HG03095 (cell line): ENCODE results near the gene ADCY9.
"Not testable (repeated sequence)": the region's sequence is repeated elsewhere in the genome, so short reads cannot be mapped to it uniquely, and the experiment has no call there.

Experiments used
- ATAC-seq: cut with Tn5 transposase; IDR thresholded peaks from one replicate; pipeline ENCODE4 v1.9.1; 2021; ENCODE audit warnings: moderate library complexity; ENCODE audit not compliant: unreplicated experiment

Gene ADCY9

DNA sequence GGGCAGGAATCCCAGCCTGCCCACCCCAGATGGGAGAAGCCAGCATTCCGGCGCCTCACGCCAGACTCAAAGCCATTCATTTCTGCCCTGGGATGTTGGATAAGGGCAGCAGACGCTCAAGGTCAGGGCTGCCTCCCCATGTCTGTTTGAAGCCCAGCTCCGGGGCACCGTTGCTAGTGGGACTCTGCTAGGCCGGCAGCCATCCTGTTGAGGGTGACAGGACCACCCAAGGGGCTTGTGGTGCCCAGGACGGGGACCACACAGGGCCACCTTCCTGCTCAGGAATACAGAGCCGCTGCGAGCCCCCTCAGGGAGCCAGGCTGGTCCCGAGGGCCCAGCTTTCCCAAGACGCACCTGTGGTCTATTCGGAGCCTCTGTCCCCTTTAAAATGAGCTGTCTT, 134.0 kb downstream of the ADCY9 start:
- ATAC-seq = no peak

DNA sequence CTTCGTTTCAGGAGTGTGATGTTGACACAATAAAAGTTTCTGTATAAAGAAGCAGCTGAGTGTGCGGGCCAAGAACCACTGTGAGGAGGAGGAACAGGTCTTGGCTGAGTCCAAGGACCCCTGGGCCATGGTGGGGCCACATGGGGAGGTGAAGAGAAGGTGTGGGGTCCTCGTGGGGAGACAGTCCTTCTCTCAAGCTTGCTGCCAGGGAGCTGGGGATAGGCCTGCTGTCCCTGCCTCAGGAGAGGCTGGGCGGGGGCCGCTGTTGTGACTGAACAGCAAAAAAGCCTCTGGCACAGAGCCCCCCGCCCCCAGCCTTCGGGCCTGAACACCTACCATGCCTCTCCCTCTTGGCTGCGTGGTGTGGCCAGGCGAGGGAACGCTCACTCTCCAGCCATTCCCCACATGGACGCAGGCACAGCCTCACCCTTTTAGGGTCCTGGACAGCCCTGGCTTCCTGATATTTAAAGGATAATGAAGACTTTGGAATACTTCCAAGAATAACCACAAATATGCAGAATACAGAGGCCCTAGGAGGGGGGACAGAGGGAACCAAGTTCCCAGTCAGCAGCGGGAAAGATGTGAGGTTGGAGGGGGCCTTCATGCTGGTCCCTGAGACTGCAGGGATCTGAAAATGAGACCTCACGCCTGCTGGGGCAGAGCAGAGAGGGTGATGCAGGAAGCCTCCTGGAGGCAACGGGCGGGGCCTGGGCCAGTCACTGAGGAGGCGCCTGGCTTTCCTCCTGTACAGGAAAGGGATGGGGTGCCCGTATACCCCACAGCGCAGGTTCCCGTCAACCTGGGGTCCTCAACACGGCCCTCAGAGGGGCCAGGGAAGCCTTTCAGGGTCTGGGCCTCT, 135.8 kb downstream of the ADCY9 start:
- ATAC-seq = no peak

DNA sequence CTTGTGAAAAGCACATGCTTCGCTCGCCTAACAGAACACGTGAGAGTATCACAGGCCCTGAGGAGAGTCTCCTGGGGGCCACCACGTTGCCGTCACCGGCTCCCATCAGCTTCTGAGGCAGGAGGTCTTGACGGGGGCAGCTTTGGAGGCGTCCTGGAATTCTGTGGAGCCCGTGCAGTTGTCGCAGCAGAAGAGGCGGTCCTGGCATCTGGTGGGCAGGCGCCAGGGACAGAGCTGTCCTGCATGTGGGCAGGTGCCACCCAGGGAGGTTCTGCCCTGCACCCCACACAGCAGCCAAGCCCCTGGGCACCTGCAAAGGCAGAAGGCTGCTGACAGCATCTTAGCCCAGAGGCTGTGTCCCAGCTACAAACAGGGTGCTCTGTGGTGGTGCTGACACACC, 136.7 kb downstream of the ADCY9 start:
- no peak for ATAC-seq

DNA sequence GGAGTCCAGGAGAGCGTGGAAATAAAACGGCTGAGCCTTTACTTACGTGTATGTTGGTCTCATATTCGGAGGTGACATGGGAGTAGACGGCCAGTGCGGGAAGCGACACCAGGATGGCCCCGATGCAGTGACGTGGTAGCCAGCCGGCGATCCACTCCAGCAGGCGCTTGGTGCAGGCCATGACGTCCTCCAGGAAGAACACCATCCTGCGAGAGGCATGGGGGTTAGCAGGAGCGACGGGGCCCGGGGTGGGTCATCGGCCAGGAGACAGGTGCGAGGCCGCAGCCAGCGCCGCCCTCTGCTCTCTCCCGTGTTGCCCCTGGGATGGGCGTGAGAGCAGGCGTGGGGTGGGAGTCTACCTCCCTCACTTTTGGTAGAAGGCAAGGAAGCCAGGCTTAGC, 137.2 kb downstream of the ADCY9 start:
- ATAC-seq = no peak

DNA sequence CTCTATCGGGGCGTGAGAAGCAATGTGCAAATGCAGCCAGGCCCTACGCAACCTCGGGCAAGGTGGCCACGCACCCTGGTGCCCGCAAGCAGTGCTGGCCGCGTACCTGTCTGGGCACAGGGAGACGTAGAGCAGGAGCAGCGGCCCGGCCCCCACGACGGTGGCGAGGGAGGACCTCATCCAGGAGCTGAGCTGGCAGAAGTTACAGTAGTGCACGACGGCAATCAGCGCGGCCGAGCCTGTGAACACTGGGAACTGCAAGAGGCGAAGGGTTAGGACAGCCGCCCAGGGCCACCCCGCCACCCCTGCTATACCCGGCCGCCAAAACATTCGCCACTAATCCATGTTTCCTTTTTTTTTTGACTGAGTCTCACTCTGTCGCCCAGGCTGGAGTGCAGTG, 138.9 kb downstream of the ADCY9 start:
- ATAC-seq = no peak

DNA sequence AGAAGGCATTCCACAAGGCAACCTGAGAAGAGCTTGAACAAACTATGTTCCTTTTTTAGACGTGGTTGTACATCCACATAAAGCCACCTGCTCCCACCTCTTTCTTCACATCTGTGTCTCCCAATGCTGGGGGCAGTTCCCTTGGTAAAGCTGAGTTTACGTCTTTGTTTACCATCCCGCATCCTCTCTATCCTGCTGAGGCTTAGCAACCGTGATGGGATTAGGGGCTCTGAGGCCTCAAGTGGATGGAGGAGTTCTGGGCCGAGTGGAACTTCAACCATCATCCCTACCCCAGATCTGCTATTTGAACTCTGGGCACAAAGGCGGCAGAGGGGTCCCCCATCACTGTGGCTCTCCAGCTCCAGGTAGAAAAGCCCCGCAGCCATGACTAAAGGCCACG, 141.5 kb downstream of the ADCY9 start:
- ATAC-seq = no peak

DNA sequence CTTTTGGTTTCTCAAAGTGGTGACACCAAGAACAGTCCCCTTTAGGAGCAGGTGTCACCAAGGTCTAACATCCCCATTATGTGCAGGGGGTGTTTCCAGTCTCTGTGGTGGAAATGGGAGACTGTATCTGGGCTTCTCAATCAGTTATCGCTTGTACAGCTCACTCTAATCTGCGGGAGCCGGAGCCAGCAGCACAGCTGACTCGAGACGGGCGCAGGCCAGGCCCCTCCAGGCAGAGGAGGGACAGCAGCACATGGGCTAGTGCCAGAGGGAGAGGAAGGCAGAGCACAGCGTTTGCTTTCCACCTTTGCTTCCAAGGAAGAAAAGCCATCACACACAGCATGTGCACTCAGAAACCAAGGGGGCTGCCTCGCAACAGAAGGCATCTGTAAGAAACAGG, 144.5 kb downstream of the ADCY9 start:
- no peak for ATAC-seq

DNA sequence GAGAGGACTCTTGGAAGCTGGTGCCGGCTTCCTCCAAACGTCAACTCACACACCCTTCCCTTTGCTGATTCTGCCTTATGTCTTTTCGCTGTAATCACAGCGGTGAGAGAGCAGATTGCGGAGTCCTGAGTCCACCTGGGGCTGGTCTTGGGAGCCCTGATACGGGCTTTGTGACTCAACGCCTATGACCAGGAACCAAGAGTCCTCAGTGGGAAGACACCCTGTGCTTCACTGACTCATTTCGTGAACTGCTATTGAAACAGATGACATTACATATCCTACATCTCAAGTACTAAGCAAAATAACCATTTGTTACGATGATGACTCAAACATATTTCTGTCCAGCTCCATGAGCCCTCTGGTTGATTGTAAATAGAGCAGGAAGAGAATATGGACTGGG, 145.0 kb downstream of the ADCY9 start:
- ATAC-seq = no peak

DNA sequence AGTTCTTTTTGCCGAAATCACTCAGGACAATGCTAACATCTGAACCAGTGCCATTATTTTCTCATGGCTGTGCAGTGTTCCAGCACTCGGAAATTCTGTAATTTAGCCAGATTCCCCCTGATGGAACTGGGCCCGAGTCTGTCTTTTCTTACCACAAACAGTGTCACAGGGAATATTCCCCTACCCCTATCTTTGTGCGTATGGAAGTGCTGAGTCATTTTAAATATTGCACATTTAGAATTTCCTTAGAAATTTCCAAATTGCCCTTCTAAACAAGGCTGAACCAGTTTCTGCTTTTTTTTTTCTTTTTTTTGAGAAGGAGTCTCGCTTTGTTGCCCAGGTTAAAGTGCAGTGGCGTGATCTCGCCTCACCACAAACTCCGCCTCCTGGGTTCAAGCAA, 147.7 kb downstream of the ADCY9 start:
- no peak for ATAC-seq

DNA sequence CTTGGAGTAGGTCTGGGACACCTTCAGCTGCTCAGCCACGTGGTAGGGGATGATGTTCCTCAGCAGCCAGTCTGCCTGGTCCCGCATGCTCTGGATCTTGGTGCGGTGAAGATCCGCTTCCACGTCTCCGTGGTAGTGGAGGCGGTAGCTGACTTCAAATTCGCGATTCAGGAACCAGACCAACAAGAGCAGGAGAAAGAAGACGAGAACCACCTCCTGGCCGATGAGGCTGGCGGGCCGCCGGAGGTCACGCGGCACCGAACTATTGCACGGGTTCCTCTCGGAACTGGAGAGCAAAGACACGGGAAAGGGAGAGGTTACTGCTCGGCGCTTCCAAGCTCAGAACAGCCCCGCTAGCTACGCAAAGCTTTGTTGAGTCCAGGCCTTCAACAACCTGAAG, 149.6 kb downstream of the ADCY9 start:
- no peak for ATAC-seq

DNA sequence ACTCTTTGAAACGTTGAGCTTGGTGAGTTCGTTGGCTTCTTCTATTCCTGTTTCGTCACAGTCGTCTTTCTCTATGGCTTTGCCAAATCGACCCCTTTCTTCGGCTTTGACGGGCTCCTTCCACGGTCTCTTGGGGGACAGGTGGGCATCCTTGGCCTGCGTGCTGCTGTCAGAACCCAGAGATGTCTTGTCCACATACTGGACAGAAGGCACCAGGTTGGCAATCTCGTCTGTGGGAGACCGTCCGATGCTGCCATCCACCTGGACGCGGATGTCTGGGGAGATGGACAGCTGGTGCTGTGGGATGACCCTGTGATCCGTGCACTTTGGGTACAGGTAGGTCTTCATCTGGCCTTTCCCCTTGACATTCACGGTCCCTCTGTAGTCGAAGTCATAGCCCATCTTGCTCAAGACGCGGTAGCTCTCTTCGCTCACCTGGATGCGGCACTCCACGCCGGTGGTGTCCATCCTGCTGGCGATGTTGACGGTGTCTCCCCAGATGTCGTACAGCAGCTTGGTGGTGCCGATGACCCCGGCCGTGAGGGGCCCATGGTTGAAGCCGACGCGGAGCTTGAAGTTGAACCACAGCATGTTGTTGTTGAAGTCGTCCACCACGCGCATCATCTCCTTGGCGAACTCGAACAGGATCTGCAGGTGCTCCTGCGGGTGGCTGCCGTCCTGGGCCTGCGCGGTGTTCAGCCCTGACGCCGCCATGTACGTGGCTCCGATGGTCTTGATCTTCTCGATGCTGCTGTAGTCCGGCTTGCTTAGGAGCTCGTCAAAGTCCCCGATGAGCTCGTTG, 150.3 kb downstream of the ADCY9 start:
- ATAC-seq = no peak

DNA sequence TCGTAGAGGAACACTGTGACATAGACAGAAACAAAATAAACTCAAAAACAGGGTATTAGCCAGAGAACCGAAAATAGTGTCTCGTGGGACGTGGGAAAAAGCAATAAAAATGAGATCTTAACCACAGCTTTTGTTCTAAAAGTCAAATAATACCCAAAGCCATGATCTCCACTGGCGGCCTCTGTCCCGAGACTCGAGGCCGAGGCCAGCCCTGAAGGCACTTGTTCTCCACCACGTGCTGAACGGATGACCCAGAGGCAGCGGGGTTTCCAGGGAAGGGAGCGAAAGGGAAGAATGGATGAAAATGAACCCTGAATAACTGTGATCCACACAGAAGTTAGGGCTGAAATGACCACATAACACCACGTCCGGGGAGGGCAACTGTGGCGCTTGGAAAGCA, 150.9 kb downstream of the ADCY9 start:
- no peak for ATAC-seq

DNA sequence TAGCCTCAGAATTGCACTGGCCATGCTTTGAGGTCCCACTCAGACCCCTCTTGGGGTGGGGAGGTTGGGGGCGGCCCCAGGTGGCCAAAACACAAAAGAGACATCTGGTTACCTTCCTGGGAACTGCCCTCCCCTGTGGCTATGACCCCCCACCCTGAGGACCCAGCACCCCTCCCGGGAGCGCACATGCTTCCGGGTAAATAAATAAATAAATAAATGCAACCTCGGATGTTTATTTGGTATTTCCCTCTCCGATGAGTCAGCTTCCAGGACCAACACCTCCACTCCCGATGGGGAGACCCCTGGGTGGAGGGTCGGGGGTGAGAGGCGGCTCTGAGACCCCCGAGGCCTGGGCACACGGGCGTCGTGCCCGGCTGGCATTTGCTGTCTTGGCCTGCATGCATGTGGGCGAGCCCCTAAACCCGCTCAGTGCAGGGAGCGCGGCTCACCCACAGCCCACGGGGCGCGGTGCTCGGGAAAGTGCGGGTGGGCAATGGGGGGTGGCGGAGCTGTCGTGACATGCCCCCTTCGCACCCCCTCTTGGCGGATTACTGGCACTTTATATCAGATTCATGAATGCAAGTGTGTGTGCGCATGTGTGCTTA, 151.5 kb downstream of the ADCY9 start:
- no peak for ATAC-seq

DNA sequence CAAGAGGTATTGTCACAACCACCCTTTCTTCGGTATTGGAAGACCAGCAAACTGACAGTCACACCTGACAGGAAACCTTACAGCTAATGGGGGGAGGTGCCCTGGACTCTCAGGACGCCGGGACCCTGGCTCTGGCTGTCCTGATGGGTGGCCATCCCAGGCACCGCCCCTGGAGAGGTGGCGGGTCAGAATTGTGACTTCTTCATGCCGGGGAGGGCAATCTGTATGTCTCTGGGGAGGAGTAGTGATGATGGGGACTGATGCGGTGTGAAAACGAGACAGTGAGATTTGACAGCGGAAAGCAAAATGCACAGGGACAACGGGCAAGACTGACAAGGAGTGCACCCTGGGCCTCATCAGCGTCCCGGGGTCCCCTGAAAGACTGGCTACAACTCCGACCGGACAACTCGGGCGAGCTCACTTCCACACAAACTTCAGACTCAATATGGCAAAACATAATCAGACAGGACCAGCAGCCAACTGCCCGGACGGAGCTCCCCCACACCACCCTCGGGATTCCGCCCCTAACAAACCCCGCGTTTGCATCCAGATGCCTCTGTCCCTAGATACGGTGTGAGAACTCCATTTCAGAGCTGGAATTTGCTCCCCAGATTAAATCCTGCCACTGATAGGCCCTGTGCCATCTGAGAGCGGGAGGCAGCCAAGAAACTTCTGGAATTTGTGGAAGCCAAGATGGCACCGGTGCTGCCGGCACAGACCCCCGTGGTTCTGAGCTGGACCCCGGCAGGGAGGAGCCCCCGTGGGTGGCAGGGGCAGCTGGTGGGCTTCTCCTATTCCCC, 152.2 kb downstream of the ADCY9 start:
- ATAC-seq = no peak

DNA sequence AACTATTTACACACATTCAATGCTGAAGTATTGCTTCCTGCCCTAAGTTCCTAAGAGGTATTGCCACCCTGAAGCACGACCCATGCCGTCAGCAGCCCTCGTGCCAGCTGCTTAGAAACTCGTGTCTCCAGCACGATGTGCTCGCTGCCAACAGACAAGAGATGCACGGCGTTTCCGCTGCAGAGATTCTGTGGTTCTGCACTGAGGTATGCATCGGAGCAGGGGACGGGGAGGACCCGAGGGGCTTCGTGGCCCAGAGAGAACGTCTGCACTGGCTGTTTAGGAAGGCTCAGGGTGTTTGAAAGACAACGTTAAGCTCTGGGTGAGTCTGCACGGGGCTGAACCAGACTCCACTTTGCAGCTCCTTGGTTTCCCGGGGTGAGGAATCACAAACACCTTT, 153.0 kb downstream of the ADCY9 start:
- ATAC-seq = no peak

DNA sequence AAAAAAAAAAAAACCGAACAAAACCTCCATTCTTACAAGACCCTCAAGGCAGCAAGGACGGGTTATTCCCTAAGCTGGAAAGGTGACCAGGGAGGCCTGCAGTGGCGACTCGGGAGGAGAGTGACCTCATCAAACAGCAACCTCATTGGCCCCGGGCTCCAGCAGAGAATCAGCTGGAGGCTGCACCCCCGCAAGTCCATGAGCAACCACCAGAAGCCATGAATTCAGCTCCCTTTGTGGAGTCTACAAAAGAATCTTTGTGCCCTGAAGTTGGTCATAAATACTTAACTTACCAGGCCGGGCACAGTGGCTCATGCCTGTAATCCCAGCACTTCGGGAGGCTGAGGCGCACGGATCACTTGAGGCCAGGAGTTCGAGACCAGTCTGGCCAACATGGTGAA, 154.8 kb downstream of the ADCY9 start:
- ATAC-seq = no peak

DNA sequence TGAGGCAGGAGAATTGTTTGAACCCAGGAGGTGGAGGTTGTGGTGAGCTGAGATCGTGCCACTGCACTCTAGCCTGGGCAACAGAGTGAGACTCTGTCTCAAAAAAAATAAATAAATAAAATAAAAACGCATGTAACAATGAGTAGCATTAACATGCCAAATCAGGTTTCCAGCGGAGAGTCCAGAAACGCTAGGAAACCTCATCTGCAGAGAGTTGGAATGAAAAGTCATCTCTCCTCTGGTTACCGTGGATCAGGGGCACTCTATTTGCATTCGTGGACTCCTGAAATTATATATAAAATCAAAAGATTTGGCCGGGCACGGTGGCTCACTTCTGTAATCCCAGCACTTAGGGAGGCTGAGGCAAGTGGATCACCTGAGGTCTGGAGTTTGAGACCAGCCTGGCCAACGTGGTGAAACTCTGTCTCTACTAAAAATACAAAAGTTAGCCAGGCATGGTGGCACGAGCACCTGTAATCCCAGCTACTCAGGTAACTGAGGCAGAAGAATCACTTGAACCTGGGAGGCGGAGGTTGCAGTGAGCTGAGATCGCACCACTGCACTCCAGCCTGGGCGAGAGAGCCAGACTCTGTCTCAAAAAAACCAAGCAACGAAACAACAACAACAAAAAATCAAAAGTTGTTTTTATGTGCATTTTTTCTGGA, 156.2 kb downstream of the ADCY9 start:
- not testable (repeated sequence) for ATAC-seq

DNA sequence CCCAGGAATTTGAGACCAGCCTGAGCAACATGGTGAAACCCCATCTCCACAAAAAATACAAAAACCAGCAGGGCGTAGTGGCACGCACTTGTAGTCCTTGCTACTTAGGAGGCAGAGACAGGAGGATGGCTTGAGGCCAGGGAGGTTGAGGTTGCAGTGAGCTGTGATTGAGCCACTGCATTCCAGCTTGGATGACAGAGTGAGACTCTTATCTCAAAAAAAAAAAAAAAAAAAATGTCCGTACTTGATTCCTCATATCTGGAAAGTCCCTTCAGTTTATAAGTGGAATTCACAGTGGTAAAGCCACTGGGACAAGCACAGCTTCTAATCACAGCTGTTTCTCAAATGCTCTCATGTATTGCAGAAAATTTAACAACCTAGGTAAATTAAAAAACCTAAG, 157.1 kb downstream of the ADCY9 start:
- ATAC-seq = no peak

DNA sequence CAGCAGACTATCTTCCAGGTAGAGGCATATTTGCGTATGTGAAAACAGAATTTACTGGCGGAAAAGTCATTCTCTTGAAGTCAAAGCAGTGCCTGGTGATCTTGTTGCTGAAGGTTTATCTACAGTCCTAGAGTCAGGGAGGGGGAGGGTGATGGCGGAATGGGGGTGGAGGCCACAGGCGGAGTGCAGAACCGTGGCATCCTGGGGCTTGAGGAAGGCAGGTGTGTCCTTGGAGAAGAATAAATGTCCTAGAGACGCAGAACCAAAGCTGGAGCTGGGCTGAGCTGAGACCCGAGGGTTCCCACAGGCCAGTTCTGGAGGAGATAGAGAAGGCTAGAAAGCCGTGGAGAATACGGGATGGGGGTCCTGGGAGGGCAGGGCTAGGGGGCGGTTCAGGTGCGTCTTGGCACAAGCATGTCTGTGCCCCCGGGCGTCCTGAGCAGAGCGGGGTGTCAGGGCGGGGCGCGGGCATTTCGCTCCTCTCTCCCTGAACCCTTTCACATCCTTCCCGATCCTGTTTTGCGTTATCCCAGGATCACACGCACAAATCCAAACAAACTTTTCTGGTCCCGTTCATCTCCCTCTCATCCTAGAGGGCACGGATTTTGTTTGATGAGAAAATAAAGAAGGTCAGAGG, 158.8 kb downstream of the ADCY9 start:
- ATAC-seq = no peak

DNA sequence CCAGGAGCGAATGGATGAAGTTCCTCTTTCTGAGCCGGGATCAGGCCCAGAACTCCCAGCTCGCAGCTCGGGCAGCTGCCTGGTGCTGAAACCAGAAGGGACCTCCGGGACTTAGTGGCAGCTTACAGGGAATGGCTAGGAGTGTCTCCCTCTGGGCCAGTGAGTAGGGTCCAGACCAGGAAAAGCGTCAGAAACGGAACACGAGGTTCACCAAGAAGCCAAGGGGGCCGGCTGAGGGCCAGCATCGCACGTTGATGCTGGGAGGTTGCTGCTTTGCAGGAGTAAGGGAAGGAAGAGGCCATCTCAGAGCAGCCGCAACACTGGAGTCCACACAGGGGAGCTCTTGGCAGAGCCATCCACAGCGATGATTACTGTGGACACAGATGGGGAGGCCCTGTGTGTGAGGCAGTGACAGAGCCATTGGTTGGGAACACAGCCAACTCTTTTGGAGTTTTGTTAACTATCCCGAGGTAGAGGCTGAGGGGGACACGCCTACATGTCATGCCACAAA, 161.8 kb downstream of the ADCY9 start:
- no peak for ATAC-seq
